Stimulated activated CD4-positive, alpha-beta T cell treated with anti-CD3 and anti-CD28 coated beads, TNF-alpha, amount 100 ng/mL, for 48 hours (primary cell): Measurements from ENCODE around the gene ETFA.
"Not testable (repeated sequence)": the region's sequence is repeated elsewhere in the genome, so short reads cannot be mapped to it uniquely, and the experiment has no call there.

Experiments
- DNase-seq, 3 donors: peaks; one replicate each; pipeline ENCODE4 v3.0.0-alpha.2; 2020; ENCODE audit warnings: low read depth in 3 of 3

The ETFA gene

DNA sequence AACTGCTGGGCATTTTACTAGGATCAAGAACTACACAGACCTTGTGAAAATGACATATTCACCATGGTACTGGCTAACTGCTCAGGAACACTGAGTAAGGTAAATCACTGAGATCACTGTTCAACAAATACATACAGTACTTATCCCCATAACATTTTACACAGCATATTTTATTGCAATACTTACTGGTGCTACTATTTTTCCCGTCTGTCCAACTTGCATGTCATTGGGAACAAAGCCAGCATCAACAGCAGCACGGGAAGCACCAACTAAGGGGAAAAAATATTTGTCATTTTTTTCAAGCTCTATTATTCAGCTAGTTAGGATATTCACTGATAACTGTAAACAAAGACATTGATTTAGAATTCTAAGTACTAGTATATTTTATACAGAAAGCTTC lies 37.0 kb downstream of the ETFA start:
- DNase-seq: no peak

DNA sequence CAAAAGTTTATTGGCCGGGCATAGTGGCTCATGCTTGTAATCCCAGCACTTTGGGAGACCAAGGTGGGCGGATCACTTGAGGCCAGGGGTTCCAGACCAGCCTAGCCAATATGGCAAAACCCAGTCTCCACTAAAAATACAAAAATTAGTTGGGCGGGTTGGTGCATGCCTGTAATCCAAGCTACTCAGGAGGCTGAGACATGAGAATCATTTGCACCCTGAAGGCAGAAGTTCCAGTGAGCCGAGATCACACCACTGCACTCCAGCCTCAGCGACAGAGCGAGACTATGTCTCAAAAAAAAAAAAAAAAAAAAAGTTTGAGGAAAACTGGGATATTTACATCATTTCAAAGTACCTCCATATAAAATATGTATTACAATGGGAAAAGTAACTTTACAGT lies 40.4 kb downstream of the ETFA start:
- DNase-seq: no peak

DNA sequence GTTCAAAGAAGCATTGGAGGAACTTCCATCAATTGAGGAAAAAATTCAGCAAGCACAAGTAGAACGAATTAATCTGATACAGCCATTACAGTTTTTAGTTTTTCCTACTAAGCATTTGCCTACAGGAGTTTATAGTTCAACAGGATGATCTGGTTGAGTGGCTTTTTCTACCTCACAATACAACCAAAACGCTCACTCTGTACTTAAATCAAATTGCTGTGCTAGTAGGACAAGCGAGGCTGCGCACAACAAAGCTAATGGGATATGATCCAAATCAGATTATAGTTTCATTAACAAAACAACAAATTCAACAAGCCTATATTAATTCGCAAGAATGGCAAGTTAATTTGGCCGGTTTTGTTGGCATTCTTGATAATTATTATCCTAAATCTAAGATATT lies 44.2 kb downstream of the ETFA start:
- DNase-seq: no peak

DNA sequence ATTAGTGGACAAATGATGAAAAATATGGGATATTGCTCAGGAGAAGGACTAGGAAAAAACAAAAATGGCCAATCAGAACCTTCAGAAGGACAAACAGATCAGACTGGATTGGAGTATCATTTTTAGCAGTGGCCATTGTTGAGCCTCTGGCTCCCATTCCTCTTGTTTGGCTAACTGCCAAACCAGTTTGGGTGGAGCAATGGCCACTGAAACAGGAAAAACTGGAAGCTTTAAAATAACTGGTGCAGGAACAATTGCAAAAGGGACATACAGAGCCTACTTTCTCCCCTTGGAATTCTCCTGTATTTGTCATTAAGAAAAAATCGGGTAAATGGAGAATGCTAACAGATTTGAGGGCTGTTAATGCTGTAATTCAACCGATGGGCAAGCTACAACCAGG lies 45.5 kb downstream of the ETFA start:
- DNase-seq: not testable (repeated sequence)

DNA sequence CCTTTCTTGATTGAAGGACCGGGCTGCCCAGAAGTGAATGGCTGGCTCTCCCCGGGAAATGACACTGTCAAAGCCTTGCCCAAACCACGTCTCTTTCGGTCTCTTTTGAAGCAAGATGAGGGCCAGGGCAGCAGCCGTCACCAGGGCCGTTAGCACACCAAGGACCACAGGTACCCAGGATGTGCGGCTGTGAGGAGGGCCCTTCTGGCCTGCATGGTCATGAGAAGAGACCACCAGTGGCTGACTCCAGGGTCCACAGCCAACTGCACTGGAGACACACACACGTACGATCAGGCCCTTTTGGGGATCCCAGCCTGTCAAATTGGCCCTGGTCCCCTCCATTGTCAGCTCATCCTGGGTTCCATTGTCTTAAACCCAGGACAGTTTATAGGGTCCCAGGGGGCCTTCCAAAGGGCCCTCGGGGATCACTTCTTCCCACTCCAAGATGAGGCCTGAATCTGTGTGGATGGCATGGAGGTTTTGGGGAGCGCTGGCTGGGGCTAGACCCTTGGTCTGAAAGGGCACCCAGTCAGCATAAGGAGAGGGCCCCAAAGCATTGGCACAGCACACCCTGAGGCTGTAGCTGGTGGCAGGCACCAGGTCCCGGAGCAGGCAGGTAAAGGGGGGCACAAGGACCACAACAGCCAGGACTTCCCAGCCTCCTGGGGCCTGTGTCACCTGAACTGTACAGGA lies 50.9 kb downstream of the ETFA start:
- DNase-seq: no peak

DNA sequence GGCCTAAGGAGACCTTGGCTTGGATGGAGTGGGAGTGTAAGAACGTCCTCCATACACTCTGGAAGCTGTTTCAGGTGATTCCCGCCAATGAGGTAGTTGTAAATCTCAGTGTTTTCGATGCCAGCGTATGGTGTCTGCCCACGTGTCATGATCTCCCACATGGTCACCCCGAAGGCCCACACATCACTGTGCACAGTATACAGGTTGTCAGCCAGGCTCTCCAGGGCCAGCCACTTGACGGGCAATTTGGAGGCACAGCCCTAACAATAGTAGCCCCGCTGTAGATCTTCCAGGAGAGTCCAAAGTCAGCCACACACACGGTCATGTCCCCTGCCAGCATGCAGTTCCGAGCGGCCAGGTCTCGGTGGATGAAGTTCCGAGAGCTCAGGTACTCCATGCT lies 51.9 kb downstream of the ETFA start:
- no peak for DNase-seq

DNA sequence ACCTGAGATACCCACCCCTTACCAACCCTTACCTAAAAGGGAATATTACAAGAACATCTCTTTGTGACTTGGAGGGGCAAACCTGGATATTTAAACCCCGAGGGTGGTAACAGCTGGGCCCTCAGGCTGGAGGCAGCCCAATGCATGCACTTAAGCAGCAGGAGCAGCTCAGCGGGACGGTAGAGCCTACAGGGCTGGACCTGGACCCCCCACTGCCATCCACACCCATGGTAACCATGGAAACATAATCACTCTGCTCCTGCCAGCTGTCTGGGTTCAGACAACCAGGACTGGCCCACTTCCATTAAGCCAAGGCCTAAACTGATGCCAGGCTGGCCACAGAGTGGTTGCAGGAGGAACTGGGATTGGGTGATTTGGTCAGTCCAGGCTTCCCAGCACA lies 52.8 kb downstream of the ETFA start:
- DNase-seq: no peak

DNA sequence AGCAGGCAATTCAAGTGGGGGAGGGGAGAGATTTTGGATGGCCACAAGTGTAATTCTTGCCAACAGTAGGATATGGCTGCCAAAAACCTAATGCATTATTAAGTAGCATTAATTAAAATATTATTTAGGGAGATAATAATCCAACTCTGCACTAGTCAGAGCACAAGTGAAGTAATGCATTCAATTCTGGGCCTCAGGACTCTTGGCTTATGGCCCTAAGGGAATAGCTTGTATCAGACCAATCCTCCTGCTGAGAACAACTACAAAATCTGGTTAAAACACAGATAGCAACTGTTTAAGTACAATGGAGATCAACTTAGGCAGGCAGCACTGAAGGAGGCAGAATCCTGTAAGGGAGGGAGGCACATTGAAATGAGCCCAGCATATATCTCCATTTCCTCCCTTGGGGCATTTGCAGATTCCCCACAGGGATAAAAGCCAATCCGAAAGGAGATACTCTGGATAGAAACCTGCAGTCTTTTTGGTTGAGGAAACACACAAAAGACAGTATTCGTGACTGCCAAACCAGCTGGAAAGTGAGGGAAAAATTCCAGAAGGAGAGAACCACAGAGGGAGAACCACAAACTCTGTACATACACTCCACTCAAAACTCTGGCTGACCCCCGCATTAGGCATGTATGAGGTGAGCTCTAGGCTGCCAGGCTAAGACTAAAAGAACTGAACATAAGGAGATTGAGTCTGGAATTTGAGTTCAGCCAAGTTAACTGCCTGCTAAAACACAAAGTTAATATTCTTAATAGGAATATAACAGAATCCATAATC lies 57.4 kb downstream of the ETFA start:
- DNase-seq: no peak

DNA sequence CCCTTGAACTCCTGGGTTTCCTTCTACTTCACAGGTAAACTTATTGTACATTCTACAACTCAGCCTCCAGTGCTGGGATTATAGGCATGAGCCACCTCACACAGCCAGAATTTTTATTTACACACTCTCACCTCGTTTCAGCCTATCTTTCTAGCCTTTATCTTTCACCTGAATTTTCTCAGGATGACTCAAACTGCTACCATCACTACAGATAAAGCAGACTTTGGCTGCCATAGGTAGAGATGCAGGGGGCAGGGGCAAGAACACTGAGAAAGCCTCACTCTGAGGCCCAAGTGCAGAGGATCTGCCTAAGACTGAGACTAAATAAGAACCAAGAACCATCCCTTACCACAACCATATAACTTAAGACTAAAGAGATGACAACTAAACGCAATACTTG lies 59.0 kb downstream of the ETFA start:
- no peak for DNase-seq

DNA sequence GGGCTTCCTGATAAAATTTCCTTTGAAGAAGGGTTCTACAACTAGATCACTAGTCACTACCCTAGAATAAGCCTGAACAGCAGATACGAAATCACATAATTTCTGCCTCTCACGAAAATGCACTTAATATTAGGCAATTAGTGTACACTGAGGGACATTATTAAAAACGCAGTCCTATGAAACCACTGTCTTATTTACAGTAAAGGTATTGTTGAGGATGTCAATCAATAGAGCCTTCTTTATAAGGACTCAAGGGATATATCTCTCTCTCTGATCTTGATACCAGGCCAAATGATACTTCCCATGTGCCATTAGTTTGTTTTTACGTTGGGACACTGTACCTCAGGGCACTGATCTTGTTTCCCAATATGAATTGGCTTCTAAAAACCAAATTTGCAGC lies 59.6 kb downstream of the ETFA start:
- no peak for DNase-seq

DNA sequence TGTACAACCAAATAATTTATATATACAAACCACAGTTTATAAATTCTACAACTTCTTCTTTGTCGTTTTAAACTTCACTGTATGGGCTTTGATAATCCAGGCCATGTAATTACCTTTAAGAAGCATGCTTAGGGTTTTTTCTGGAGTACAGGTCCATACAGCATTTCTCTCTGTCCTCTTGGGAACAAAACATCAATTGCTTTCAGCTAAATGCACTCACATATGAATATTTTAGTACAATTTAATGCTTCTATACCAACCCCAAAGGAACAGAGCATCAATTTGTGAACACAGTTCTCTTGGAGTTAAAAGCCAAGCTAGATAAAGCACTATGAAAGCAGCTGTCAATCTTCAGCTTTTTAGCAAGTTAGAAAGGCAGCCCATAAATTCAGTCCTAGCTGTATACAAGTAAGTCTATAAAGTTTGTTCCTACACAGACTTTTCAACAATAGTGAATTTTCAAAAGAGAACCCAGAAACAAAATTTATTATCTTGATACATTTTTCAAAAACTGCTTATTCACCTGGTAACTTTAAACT lies 66.1 kb downstream of the ETFA start:
- no peak for DNase-seq

DNA sequence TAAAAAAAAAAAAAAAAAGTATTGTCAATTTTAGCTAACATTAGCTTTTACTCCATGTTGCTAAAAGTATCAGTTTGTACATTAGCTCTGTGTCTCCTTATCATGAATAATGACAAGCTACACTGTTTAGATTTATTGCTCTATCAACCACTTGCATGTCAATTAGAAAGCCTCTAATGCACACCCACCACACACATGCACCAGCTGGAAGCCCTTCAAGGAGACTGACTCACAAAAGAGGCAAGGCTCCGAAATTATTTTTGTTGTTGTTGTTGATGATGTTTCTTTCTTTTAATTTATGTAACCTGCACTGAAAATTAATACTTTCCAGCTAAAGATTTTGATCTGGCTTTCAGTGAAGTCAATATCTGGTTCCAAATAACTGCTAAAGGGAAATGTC lies 71.5 kb downstream of the ETFA start:
- no peak for DNase-seq

DNA sequence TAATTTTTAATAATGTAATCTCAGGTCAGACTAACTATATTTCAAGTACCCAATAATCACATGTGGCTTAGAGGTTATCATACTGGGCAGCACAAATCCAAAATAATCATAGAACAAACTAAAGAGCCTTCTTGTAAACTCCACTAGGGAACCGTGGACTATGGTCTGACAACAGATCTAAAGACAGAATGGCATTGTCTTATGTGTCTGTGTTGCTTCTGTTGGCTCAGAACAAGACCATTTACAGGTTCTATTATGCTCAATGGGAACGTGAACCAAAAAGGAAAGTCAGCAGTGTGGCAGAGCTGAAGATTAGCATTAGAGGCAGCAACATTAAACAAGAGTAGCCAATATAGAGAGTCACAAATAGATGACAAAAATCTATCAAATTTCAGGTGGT lies 74.9 kb downstream of the ETFA start:
- no peak for DNase-seq

DNA sequence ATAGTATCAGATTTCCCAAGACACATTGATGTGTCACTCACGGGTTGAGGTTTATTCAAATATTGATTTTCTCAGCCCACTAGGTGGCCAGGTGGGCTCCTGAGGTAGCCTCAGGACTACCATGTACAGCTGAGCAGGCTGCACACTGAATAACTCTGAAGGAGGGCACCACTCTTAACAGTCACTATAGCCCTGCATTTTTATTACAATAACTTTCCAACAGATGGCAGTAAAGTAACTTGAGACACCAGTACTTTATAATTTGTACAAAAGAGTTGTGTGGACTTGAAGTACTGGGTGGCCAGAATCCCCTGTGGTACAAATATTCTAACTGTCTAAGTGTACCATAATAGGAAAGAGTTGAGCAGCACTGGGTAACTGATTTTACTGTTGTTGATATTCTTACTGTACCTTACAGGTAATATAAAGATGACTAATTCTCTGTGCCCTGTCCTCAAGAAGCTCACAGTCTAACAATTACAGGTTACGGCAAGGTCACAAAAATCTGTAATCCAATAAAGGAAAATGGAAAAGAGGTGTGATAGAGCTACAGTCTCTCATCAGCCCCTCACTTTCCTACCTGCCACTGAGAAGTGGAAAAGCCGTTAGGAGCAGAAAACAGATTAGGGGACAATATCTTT lies 76.0 kb downstream of the ETFA start:
- DNase-seq: no peak

DNA sequence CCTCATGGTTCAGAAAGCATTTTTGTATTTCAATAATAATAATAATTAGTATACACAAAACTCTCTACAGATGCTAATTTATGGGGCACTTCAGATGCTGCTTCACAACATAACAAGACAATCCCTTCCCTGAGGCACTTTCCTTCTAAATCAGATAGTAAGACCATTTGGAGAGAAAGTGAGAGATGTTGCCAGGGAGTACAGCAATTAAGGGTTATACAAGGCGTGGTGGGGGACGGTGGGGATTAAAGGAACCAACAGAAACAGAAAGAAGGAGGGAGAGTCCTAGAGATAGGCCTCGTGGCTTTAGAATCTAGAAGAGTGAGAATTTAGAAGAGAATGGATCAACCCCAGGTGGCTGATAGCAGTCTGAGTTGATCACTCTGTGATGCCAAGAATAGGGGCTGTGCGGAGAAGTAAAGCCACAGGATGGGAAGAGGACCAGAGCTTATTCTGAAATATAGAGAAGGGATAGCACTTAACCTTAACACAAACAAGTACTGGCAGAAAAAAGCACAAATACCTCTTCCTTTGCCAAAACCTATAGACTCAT lies 76.9 kb downstream of the ETFA start:
- DNase-seq: no peak

DNA sequence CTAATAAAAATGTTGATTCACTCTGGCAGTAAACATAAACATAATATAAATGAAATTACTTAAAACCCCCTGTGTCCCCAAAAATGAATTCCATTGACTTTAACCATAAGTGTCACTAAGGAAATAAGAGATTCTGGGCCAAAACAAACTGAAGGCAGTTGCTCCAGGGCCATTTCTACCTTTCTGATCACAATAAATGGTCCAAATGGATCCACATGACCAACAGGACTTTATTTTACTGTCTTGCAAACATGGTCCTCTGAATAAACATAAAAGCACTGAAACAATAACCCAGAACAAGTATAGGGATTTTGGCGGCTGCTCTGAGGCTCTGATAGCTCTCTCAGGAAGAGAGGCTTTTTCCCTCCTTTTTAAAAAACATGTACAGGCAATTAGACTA lies 77.3 kb downstream of the ETFA start:
- DNase-seq: no peak

DNA sequence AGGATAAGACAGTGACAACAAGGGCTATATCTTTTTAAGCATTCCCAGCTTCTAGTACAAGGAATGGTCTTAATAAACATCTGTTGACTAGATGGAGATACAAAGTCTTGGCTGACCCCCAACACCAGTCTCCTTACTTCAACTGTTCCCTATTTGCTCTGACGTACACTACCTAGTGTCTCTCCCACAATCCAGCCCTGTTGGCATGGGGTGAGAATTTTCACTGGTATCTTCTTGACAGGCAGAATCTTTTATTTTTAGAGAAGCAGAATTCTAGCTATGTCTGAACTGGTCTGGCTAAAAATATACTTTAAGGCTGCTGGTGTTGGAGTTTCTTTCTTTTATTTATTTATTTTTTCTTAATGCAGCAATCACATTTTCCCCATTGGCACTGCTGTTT lies 82.0 kb downstream of the ETFA start:
- DNase-seq: no peak

DNA sequence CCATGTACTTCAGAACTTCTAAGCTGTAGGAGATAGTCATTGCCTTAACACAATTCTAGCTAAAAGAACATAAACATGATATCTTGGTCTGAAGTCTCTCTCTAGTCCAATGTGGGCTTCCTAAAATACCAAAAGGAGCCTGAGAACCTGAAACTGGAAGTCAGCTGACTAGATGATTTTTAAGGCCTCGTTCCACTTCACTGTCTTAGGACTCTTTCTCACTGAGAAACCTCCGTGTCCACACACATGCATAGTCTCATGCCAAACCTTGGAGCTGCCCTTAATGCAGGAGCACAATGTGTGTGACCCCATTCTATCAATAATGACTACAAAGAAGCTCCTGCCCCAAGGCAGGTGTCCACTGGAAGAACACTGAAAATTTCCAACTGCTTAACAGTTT lies 87.7 kb downstream of the ETFA start:
- DNase-seq: no peak

DNA sequence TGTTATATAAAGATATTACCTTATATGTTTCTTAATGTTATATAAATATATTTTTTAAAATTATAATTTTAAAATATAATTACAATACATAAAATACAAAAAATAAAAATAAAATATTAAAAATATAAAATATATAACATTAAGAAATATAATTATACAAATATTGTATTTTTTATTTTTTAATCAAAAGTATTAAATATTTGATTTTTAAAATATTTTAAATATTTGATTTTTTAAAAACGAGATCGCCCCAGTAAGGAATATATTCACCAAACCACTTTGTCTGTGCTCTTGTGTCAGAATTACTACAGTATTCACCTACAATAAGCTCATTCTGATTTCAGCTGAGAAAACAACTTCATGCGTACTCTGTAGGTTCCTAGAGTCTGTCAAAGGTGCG lies 89.1 kb downstream of the ETFA start:
- DNase-seq: no peak

DNA sequence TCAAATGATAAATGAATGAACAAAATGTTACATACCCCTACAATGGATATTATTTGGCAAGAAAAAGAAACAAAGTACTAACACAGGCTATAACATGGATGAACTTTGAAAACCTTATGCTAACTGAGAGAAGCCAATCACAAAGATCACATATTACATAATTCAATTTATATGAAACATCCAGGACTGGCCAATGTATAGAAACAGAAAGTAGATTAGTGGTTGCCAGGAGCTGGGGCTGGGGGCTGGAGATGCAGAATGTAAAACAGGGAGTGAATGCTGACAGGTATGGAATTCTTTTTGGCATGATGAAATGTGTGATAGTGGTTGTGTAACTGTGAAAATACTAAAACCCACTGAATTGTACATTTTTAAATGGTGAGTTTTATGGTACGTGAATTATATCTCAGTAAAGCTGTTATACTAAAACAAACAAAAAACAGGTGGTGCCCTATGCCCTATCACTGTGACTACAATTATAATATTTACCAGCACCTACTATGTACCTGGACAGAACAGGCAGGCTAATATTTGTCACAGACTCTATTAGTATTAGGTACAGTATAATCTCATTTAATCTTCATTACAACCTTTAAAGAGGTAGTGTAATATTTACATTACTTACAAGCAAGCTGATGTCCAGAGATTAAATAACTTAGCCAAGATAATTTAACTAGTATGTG lies 90.0 kb downstream of the ETFA start:
- no peak for DNase-seq

DNA sequence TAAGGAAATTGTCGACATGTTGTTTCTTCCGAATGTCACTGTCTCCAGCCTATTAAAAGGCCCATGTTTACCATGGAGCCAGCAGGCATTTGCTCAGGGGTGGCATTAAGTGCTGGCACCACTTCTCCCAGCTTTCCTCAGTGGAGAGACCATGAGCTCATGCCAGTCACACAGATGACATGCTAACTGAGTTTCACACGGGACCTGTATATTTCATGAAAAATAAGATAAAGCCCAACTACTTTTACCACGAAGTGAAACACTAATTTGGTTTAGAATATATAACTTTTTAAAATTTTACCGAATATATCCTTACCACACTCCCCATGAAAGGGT lies 93.4 kb downstream of the ETFA start:
- DNase-seq: no peak
